GM03348 (cell line): ENCODE results near the gene CEP97.
"Not testable (repeated sequence)": the region's sequence is repeated elsewhere in the genome, so short reads cannot be mapped to it uniquely, and the experiment has no call there.

Source experiments
- DNase-seq: peaks from one replicate; pipeline ENCODE4 v3.0.0; 2012; ENCODE audit warnings: low spot score

The CEP97 gene

DNA sequence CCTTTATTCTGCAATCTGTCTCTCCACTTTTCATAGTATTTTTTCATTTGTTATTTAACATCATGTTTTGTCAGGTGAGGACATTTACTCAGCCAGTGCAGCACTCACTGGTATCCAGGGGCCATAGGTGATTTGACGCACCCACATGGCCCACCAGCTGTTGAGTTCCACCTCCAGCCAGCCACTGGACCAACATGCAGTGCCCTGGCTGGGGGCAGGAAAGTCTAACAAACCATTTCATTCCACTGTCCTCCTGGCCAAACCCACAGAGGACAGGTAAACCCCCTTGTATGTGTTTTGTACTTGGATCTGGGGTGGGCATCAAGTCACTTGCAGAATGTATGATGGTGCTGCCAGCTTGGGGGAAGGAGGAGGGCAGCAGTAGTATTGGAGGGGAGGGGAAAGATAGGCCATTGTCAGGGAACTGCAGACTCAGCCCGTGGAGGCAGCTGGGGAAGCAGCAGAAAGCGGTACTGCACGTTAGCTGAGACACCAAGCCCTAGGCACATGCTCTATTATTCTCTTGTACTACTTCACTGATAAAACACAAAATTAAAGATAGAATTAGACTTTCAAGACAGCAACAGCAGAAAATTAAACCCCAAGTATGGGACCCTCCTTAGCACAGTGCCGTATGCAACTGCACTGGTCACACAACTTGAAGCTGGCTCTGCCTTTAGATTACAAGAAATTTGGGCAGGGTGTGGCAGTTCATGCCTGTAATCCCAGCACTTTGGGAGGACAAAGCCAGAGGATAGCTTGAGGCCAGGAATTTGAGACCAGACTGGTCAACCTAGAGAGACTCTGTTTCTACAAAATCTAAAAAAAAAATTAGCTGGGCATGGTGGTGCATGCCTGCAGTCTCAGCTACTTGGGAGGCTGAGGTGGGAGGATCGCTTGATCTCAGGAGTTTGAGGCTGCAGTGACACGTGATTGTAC is 22.4 kb upstream of the CEP97 start:
- no peak for DNase-seq

DNA sequence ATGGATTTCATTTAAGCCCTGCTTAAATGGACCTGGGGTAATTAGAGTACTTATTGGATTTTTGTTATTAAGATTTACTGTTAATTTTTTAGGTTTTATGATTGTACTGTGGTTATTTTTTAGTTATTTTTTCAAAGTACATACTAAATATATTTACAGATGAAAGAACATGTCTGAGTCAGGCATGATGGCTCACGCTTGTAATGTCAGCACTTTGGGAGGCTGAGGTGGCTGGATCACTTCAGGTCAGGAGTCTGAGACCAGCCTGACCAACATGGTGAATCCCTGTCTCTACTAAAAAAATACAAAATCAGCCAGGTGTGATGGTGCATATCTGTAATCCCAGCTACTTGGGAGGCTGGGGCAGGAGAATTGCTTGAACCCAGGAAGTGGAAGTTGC is 21.7 kb upstream of the CEP97 start:
- DNase-seq = no peak

DNA sequence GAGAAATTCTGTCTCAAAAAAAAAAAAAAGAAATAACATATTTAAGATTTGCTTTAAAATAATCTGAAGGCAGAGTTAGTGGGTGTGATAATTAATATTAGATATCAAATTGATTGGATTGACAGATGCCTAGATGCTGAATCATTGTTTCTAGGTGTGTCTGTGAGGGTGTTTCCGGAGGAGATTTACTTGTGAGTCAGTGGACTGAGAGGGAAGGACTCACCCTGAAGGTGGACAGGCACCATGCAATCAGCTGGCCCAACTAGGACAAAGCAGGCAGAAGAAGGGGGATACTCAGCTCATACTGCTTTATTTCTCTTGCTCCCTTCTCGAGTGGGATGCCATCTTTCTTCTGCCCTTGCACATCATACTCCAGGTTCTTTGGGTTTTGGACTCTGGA is 21.2 kb upstream of the CEP97 start:
- DNase-seq = no peak

DNA sequence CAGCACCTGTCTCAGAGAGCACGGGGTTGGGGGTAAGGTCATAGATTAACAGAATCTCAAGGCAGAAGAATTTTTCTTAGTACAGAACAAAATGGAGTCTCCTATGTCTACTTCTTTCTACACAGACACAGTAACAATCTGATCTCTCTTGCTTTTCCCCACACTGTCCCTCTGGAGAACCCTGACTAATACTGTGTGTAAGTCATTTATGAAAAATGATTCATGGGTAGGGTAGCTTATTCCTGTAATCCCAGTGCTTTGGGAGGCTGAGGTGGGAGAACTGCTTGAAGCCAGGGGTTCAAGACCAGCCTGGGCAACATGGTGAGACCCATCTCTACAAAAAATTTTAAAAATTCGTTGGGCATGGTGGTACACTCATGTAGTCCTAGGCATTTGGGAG is 19.8 kb upstream of the CEP97 start:
- DNase-seq = not testable (repeated sequence)

DNA sequence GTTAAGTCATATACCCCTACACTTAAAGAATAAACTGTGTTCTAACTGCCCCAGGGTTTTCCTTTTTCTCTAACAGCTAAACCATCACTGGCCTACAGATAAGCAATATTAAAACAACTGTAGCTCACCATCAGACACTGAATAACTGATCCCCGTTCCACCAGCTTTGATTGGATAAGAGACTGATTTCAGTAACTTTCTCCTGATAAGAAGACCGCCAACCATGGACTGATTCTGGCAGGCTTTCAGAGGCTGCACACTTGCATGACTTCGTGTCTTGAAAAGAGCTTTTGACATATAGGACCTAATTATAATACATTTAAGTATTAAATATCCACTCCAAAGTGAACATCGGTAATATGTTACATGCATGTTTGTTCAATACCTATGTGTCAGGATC is 15.3 kb upstream of the CEP97 start:
- no peak for DNase-seq

DNA sequence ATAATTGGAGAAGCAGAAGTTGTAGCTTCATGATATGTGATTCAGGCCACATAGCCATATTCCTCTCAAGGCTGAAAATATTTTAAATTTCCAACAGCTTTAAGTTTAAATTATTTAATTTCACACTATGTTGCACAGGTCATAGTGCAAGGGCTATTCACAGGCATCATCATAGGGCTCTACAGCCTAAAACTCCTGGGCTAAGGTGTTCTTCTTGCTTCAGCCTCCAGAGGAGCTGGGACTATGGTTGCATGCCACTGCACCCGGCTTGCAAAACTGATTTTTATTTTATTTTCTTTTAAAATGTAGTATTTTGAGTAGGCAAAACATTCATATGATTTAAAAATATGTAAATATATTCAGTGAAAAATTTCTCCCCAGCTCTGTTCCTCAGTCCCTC is 6.0 kb upstream of the CEP97 start:
- no peak for DNase-seq

DNA sequence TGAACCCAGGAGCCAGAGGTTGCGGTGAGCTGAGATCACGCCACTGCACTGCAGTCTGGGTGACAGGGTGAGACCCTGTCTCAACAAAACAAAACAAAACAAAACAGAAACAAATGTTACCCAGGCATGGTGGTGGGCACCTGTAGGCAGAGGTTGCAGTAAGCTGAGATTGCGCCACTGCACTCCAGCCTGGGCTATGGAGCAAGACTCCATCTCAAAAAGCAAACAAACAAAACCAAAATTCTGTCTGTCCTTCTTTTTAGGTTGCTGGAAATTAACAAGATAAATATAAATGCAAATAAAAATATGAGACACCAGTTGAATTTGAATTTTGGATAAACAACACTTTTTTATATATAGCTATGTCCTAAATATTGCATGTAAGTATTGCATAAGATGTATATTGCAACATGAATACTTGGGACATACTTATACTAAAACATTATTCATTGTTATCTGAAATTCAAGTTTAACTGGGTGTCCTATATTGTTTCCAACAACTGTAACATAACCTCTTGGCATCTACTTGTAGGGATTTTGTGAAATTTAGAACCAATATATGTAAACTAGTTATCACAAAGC is 4.7 kb upstream of the CEP97 start:
- DNase-seq = no peak

DNA sequence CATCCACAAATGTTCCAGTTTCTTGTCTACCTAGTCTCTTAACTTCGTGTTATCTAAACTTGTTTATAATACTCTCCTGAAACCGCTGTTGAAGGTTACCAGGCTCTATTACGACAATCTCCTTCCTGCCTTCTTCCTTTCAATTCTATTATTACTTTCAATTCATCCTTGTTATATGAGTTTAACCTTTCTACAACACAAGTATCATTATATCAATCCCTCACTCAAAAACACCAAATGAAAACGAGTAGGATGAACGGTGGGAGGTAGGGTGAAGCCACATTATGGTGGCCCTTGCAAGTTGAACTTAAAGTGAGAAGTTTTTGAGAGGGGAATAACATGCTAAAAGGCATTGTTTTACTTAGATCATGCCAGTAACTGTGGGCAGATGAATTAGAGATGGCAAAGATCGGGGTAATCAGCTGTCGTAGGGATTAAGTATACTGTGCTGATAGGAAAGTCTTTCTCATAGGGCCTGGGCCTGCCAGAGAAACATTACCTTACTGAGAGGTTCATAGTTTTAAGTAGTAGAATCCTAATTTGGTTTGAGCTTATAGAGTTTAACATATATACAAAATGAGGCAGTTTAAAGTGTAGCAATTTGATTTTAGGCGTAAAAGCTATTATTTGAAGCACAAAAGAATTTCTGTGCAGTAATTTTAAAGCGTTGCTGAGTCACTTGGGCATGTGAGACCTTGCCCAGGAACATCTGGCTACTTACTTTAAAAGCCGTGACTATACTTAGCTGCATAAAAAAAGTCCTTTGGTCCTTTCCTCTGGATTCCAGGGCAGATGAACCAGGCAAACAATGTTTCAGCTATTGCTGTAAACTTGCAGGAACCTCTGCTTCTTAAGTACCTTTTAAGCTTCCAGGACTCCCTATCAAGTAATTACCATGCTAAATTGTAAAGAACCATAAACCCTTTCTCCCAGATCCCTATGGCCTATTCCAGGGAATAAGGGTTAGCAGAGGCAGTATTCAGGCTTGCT is 3.3 kb upstream of the CEP97 start:
- no peak for DNase-seq

DNA sequence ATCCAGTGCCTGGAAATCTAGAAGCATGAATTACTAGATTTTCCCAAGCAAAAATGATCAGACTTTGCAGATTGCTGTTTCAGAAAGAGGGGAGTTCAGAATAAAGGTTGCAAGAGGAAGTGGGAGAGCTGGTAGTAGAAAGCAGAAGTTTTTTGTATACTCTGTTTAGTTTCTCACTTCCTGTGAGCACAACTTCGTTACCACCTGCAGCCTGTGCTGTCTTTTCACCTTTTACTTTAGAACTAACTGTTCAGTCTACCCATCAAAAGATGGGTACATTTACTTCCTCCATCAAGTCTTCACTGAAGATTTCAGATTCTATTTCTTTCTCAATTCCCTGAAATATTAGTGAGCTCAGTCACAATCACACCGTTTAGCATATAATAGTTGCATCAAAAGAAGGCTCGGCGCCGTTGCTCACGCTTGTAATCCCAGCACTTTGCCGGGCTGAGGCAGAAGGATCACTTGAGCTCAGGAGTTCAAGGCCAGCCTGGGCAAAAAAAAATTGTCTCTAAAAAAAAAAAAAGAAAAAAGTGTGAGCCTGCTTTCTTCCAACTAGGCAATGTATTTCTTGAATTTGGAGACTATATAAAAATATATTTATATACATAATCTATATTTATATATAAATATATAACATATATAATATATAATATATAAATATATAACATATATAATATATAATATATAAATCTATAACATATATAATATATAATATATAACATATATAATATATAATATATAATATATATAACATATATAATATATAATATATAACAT is 1.8 kb upstream of the CEP97 start:
- DNase-seq = no peak

DNA sequence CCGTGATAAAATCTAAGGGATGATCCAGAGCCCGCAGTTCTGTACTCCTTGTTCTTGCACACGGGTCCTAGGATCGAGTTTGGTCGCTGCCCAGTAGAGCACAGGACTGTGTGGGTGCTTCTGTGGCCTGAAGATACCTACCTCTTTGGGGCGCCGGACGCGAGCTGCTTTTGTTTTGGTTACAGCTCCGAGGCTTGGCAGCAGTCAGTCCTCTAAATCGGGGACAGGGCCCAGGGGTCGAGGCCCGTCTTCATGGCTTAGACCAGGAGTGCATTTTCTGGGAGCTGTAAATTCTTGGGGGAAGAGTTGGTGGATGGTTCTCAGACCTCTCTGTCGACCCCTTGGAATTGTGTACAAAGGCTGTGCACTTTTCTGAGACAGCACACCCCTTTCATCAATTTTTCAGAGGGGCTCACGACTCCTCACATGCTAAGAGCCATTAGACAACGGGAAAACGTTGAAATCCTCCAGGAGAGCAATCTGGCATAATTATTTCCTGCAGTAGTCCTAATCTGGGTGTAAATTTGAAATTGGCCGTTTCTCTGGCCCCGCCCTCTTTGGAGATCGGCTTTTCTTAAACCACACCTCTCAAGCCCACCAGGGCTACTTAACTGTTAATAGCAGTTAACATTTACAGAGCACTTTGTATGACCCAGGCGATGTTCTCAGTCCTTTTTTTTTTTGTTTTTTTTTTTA is 928 bp downstream of the CEP97 start:
- DNase-seq = peak; percentile 14

DNA sequence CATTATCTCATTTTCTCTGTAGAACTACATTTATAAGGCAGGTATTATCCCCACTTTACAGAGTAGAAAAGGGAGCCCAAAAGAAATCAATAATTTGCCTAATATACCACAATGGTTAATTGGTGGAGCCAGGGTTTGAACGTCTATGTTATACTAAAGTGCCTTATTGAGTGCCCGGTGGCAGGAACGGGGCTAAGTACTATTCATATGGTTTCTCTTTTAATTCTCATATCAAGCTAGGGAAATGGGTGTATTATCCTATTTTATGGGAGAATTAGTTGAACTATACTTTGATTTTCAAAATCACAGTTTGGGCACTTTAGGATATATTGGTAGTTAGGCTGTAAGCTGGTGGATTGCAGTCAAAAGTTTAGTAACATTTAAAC is 1.5 kb downstream of the CEP97 start:
- no peak for DNase-seq

DNA sequence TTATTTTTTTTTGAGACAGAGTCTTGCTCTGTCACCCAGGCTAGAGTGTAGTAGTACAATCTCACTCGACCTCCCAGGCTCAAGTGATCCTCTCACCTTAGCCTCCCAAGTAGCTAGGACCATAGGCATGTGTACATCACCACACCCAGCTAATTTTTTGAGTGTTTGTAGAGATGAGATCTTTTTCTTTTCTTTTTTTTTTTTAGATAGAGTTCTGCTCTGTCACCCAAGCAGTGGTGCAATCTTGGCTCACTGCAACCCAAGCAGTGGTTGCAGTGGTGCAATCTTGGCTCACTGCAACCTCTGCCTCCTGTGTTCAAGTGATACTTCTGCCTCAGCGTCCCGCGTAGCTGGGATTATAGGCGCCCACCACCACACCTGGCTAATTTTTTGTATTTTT is 5.2 kb downstream of the CEP97 start:
- no peak for DNase-seq

DNA sequence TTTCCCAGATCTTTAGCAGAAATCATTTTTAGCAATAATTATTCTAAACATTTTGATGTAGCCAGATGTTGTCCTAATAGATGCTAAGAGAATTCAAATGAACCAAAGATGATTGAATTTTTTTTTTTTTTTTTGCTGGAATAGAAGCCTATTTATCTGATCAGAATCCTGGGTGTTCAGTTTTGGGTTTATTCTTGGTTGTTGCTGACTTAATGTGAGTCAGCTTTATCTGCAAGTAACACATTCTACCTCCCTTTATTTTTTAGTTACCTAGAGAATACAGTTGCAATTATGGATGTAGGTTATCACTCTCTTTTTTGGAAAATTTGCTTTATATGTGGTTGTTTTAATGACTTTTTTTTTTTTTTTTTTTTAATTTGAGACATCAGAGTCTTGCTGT is 6.4 kb downstream of the CEP97 start:
- DNase-seq = no peak

DNA sequence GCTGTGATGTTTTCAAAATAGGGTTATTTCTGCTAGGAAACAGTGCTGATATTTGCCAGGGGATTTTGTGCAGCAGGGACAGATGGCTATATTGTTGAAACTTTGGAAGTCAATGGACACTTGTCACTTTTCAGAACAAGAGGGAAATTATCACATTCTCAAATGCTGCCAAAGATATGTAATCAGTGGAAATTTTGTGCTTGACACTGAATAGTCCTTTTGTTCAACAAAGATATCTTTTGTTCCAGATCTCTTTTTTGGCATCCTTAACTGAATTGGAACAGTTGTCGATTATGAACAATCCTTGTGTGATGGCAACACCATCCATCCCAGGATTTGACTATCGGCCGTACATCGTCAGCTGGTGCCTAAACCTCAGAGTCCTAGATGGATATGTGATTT is 7.8 kb downstream of the CEP97 start:
- no peak for DNase-seq

DNA sequence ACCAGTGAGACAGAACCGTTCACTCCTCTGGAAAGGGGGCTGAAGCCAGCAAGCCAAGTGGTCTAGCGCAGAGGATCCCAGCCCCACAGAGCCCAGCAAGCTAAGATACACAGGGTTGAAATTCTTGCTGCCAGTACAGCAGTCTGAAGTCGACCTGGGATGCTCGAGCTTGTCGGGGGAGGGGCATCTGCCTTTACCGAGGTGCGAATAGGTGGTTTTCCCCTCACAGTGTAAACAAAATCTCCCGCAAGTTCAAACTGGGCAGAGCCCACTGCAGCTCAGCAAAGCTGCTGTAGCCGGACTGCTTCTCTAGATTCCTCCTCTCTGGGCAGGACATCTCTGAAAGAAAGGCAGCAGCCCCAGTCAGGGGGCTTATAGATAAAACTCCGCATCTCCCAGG is 11.4 kb downstream of the CEP97 start:
- no peak for DNase-seq

DNA sequence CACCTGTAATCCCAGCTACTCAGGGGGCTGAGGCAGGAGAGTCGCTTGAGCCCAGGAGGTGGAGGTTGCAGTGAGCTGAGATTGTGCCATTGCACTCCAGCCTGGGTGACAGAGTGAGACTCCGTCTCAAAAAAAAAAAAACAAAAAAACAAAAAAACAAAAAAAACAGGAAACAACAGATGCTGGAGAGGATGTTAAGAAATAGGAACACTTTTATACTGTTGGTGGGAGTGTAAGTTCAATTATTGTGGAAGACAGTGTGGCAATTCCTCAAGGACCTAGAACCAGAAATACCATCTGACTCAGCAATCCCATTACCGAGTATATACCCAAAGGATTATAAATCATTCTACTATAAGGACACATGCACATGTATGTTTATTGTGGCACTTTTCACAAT is 17.5 kb downstream of the CEP97 start:
- DNase-seq = not testable (repeated sequence)

DNA sequence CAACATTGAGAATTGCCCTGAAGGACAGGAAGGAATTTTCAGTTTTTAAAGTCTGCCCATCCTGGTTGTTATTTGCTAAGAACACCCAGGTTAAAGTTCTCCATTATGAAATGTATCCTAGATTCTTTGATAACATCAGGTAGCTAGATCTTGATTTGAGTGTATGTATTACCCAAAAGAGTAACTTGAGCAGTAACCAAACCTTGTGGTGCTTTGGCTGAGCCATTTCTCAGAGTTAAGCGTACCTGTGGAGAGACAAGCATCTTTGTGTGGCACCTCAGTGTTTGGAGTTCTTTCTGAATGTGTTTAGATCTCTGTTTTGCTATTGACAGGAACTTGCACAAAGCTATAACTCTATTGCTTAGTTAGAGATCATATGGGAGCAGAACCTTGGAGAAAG is 20.4 kb downstream of the CEP97 start:
- DNase-seq = no peak

DNA sequence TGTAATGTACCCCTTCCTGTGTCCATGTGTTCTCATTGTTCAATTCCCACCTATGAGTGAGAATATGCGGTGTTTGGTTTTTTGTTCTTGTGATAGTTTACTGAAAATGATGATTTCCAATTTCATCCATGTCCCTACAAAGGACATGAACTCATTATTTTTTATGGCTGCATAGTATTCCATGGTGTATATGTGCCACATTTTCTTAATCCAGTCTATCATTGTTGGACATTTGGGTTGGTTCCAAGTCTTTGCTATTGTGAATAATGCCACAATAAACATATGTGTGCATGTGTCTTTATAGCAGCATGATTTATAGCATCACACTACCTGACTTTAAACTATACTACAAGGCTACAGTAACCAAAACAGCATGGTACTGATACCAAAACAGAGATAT is 21.5 kb downstream of the CEP97 start:
- DNase-seq = not testable (repeated sequence)

DNA sequence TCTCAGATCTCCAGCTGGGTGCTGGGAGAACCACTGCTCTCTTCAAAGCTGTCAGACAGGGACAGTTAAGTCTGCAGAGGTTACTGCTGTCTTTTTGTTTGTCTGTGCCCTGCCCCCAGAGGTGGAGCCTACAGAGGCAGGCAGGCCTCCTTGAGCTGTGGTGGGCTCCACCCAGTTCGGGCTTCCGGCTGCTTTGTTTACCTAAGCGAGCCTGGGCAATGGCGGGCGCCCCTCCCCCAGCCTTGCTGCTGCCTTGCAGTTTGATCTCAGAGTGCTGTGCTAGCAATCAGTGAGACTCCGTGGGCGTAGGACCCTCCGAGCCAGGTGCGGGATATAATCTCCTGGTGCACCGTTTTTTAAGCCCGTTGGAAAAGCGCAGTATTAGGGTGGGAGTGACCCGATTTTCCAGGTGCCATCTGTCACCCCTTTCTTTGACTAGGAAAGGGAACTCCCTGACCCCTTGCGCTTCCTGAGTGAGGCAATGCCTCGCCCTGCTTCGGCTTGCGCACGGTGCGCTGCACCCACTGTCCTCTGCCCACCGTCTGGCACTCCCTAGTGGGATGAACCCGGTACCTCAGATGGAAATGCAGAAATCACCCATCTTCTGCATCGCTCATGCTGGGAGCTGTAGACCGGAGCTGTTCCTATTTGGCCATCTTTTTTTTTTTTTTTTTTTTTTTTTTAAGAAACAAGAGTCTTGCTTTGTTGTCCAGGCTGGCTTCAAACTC is 29.1 kb downstream of the CEP97 start:
- not testable (repeated sequence) for DNase-seq

DNA sequence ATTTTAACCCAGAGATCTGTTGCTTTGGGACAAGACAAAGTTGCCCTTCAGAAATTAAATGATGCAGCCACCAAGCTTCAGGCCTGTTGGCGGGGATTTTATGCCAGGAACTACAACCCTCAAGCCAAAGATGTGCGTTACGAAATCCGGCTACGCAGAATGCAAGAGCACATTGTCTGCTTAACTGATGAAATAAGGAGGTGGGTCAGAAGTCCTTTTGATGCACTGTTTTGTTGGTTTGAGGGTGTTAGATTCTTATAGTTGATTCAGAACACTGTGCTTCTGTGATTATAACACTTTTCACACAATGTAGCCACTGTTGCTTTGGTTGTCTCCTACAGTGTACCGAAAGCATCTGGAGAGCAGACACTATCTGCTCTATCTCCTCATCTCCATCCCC is 33.8 kb downstream of the CEP97 start:
- DNase-seq = no peak
